H1 (cell line): ENCODE data around the gene RNF186. TPM values are rescaled to one million over a fixed set of nuclear protein-coding genes. Genes with fewer than 3 reads are reported as not detected.

Experiments used
- ASH2L ChIP-seq: fragments of 200-600, 300-600 bp; sonication (generic); IDR thresholded peaks from one replicate; pipeline ENCODE4 v1.7.1; 2017; ENCODE audit warnings: low read length
- EP300 ChIP-seq, 2 experiments: IDR thresholded peaks; 1 replicate in 1 of 2; 2 replicates in 1 of 2; pipeline ENCODE4 v1.6.1; 2011 to 2012; ENCODE audit warnings: low read depth in 2 of 2, low read length in 2 of 2, mild to moderate bottlenecking in 2 of 2, borderline replicate concordance in 1 of 2, inconsistent platforms in 1 of 2, moderate library complexity in 1 of 2
- KDM1A ChIP-seq: fragments of 200-600, 300-600 bp; sonication (generic); IDR thresholded peaks from 2 replicates; pipeline ENCODE4 v1.7.1; 2016; ENCODE audit warnings: mild to moderate bottlenecking, low read length, borderline replicate concordance
- POLR2AphosphoS5 ChIP-seq: IDR thresholded peaks from 2 replicates; pipeline ENCODE4 v1.6.1; 2011; ENCODE audit warnings: low read depth, low read length
- RNF2 ChIP-seq: fragments of 200-900, 300-1000 bp; sonication (generic); IDR thresholded peaks from 2 replicates; pipeline ENCODE4 v1.7.1; 2016; ENCODE audit warnings: borderline replicate concordance, low read depth, mild to moderate bottlenecking, antibody characterized with exemption, low read length; ENCODE audit not compliant: poor library complexity, severe bottlenecking; ENCODE audit errors: missing control alignments
- TCF12 ChIP-seq: IDR thresholded peaks from 2 replicates; pipeline ENCODE4 v1.6.1; 2011; ENCODE audit warnings: low read depth, mild to moderate bottlenecking, low read length
- polyA plus RNA-seq, 7 experiments: library from polyadenylated mRNA; depleted of rRNA in 3 of 7; stranded (reverse) in 5 of 7; unstranded in 2 of 7; fragments of >200 nt in 5 of 7; fragments of 200-250 nt in 2 of 7; gene quantifications; 1 replicate in 5 of 7; 2 replicates in 1 of 7; 4 replicates in 1 of 7; pipeline versions ENCODE4 v1.2.1 to v1.2.3, GENCODE V29; 2011 to 2013; ENCODE audit warnings: missing spikeins in 2 of 7, mixed read lengths in 2 of 7
- total RNA-seq: library from RNA; stranded (reverse); fragmentation: NEBNext Ultra II Directional; extraction: Animal tissue kit (Norgen Biotek cat#: 25700); gene quantifications from 2 replicates; pipeline ENCODE4 v1.2.1, GENCODE V29; 2021

Gene RNF186
- total and polyA plus RNA-seq, 2 of the 8 experiments (the other 6 are each of a cell fraction or from before 2014, with no cell fraction given): not detected

- TF ChIP-seq KDM1A (no peak), POLR2AphosphoS5 (no peak), RNF2 (no peak), ASH2L (no peak), EP300 (IDR thresholded peaks at IDR 0.05; ENCODE audit: borderline replicate concordance in 1 of 2, low read depth in 2 of 2, low read length in 2 of 2) (no peak), TCF12 (no peak)
Measured at GRCh38 chr1:19774180-19774785, 40.8 kb downstream of the RNF186 start (continued).
